ENCODE results near the gene DUS4L.

DUS4L gene

DNA sequence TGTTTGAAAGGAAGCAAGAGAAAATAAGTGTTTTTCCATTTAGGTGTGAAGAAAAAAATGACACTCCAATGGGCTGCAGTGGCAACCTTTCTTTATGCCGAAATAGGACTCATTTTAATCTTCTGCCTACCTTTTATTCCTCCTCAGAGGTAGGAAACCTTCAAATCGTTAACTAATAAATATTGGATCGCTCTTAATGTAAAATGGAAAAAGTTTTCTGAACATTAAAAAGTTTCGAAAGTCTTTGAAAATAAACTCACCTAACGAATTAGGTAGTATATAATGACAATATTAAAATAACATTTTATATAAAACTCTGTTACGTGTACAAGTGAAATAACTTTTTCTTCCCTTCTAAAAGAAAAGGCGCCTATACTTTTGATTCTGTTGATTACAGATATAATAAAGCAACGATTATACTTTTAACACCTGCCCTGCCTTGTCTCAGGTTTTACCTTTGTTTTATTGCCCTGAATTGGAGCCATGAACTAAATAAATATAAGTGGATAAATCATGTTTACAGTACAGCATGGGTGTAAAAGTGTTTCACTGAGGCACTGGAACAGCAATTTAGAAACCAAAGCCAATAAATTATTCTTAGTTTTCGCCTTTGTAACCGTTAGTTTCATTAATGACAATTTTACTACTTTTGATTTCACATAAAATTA, 17.1 kb downstream of the DUS4L start:
- DNase-seq: no peak

- DNase-seq: no peak
Measured at GRCh38 chr7:107581387-107582013, 17.7 kb downstream of the DUS4L start.

GRCh38 chr7:107582875-107583274, 19.1 kb downstream of the DUS4L start:
- DNase-seq: no peak

GRCh38 chr7:107584716-107585115, 20.9 kb downstream of the DUS4L start:
- DNase-seq: no peak

DNA sequence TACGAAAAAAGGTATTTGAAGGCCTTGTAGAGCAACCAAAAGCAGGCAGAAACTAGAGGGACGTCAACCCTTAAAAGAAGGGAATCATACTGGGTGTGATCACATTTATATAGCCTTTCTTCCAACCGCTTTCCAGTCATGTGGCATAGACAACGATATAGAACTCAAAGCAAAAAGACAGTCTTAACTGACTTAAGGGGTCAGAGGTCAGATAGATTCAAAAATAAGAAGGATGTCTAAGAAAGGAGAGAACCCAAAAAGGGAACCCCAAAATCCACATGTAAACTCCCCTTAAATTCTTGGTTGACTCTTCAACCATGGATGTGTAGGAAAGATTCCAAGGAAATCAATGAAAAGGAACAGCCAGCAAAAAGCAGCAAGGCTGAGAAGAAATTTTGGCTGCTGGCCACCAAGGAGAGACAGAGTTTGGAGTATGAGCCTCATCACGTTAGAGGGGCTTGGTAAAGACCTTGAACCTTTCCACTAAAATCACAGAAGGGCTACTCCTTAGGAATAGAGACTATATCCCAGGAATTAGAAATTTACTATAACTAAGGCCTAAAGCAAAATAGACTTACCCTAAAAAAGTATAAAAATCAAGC, 24.9 kb downstream of the DUS4L start:
- no peak for DNase-seq

- no peak for DNase-seq
Measured at GRCh38 chr7:107591421-107591820, 27.6 kb downstream of the DUS4L start.

GRCh38 chr7:107592361-107593024, 28.7 kb downstream of the DUS4L start:
- no peak for DNase-seq

DNA sequence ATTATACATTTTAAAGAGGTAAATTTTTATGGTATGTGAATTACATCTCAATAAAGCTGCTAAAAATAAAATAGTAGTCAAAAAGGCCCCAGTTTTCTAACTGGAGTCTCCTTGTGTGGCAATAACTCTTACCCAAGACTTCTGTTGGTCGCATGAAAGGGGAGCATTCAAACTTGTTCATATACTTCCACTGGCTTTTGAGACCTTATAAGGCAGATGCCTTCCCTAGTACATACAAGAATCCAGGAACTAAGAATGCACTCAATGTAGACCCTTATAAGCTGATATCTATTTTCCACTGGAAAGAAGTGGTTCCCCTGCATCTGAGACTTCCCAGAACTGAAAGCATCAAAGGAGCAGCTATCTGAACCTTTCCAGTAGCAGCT, 29.2 kb downstream of the DUS4L start:
- DNase-seq: no peak

DNA sequence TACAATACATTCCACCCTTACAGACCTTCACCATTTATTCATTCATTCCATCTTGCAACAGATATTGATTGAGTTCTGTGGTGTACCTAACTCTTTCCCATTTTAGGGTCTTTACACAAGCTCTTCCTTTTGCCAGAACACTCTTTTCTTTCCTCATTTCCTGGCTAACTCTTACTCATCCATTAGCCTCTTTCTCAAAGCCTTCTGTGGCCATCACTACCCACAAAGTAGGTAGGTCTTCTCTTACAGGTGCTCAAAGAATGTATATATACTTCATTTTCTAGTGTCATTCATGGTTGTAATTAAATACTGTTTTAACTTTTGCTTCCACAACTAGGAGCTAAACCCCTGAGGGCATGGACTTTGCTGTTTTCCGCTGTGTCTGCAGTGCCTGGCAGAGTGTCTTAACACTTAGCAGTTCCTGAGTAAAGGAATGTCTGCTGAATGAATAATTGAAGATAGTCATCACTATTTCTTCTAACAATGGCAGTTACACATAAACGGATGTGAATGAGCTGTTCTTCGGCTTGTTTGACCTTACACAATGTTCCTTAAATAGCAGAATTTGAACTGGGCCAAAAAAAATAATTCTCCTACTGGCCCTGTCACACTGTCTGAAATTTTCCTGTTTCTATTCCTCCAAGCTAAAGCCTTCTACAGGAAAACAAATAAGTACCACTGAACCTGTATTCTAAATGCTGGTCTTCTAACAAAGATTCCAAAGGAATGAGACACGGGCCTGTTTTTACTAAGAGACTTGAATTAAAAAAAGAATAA, 31.4 kb downstream of the DUS4L start:
- no peak for DNase-seq

GRCh38 chr7:107596881-107597581, 33.3 kb downstream of the DUS4L start:
- no peak for DNase-seq

DNA sequence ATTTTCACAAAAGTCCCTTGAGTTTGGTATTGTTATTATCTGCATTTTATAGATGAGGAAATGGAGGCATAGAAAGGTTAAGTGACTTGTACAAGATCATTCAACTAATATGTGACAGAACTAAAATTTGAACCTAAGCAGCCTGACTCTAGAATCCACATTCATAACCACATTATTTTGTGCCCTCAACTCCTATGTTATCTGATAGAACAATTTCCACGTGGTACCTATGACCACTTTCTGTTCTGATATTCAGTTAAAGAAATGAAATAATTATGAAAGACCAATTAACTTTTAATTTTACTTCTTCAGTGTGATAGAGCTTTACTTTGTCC, 33.8 kb downstream of the DUS4L start:
- no peak for DNase-seq

DNA sequence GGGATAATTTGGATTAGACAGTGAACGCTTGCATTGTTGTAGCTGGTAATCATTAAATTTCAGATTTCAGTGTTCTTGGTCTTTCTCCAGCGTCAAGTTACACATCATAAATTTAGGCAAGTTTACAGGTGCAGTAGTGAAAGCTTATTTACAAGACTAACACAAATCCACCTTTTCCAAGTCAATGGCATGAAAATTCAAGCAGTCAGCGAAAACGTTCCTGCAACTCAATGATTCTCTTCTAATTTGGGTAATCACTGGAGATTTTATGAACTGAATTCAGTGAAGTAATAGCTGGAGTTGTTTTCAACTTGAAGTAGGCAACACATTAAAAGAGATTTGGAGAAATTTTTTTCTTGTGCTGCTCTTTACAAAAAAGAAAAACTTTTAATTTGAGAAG, 34.2 kb downstream of the DUS4L start:
- no peak for DNase-seq

DNA sequence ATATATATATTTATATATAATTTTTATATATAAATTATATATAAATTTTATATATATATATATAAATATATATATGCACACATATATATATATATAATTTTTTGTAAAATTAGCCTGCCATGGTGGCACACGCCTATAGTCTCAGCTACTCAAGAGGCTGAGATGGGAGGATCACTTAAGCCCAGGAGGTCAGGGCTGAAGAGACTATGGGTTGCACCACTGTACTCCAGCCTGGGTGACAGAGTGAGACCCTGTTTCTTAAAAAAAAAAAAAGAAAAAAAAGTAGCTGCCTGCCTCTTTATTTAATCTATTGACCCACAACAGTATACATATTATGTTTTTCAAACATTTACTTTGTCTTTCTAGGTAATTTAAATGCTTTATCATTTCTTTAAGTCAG, 35.5 kb downstream of the DUS4L start:
- no peak for DNase-seq

- DNase-seq: no peak
Measured at GRCh38 chr7:107600816-107601215, 37.0 kb downstream of the DUS4L start.

- DNase-seq: no peak
Measured at GRCh38 chr7:107605218-107605815, 41.5 kb downstream of the DUS4L start.

DNA sequence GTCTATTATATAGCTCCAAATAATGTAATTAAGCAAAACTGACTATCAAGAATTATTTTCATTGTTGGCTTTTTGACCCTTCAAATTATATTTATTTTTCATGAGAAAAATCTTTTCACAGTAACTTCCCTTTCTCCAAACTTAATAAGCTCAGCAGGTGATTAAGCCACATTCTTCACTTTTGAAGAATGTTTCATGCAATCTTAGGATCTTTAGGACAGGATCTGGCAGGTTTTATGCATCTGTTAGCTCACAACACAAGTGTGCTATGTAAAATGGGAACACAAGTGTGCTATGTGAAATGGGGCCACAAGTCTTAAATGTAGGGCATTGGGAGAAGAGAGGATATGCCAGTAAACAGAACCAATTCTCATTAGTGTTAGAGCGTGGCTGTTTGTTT, 42.5 kb downstream of the DUS4L start:
- DNase-seq: no peak

- no peak for DNase-seq
Measured at GRCh38 chr7:107609811-107610261, 46.1 kb downstream of the DUS4L start.

- no peak for DNase-seq
Measured at GRCh38 chr7:107610323-107610722, 46.6 kb downstream of the DUS4L start.

DNA sequence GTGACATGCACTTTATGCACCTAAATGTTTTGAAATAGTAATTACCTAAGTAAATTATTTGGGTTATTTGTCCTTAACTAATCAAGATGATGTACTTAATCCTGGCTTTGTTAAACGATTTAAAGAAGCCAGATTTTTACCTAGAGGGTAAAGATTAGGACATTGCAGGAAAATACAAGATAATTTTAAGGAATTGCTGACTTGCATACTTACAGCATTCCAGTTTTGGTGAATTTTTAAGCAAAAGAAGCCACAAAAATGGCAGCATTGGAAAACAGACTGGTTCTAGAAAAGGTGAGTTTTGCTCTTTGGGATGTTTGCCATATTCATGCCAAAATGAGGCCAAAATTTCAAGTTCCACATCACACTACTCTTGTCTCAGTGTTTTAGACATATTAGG, 49.7 kb downstream of the DUS4L start:
- no peak for DNase-seq

DNA sequence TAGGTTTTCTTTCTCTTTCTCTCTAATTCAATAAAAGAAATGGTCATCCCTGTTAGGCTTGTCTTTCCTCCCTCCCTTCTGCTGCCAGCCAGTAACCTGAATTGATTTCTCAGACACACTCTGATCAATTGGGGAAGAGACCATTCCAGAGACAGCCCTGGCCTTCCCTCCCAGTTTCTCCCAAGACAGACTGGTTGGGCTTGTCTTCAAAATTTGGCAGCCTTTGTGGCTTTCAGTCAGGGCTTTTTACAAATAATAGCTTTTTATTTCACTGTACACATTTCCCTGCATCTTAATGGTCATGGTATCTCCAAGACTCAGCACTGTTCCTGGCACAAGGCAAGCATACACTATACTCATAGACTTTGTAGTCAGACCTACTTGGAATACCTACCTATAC, 50.2 kb downstream of the DUS4L start:
- no peak for DNase-seq

DNA sequence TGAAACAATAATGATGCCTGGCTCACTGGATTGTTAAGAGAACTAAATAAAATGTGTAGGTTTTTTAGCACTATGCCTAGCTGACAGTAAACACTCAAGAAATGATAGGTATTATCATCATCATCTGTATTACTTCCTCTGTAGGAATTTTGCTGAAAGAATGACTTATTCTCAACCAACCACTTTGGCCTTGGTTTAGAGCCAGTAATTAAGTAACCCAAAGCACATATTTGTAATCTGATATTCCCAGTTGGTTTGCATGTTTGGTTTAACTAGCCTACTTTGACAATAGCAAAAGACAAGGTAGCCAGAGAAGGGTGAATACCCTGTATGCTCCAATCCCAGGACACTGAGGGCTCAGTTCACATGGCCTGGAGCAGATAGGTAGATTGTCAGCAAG, 50.7 kb downstream of the DUS4L start:
- no peak for DNase-seq

All from Kasumi-1 (cell line).